ENCODE measurements around the gene TMEM164.

TMEM164 gene

GRCh38 chrX:110161361-110161686, 158.4 kb downstream of the TMEM164 start:
- no peak for TF ChIP-seq CTCF (IDR thresholded peaks at IDR 0.05; ENCODE audit: insufficient read depth, missing control alignments)
- DNase-seq (ENCODE audit: insufficient read length, low spot score) (no peak), FAIRE-seq (no peak)

- DNase-seq (ENCODE audit: insufficient read length, low spot score) (no peak), FAIRE-seq (no peak)
- TF ChIP-seq CTCF (IDR thresholded peaks at IDR 0.05; ENCODE audit: insufficient read depth, missing control alignments): no peak
Measured at GRCh38 chrX:110162131-110162530, 159.2 kb downstream of the TMEM164 start.

GRCh38 chrX:110162867-110163266, 160.0 kb downstream of the TMEM164 start:
- FAIRE-seq: no peak
- no peak for TF ChIP-seq CTCF (IDR thresholded peaks at IDR 0.05; ENCODE audit: insufficient read depth, missing control alignments)

GRCh38 chrX:110163488-110163887, 160.6 kb downstream of the TMEM164 start:
- FAIRE-seq: no peak
- no peak for TF ChIP-seq CTCF (IDR thresholded peaks at IDR 0.05; ENCODE audit: insufficient read depth, missing control alignments)

More at GRCh38 chrX:110162867-110163266, 160.0 kb downstream of the TMEM164 start:
- no peak for DNase-seq (ENCODE audit: insufficient read length, low spot score)

GRCh38 chrX:110167952-110168451, 165.1 kb downstream of the TMEM164 start:
- peak; percentile 16 for TF ChIP-seq CTCF (IDR thresholded peaks at IDR 0.05; ENCODE audit: insufficient read depth, missing control alignments)
- DNase-seq (ENCODE audit: insufficient read length, low spot score) (no peak), FAIRE-seq (no peak)

More at GRCh38 chrX:110163488-110163887, 160.6 kb downstream of the TMEM164 start:
- no peak for DNase-seq (ENCODE audit: insufficient read length, low spot score)

- no peak for TF ChIP-seq CTCF (IDR thresholded peaks at IDR 0.05; ENCODE audit: insufficient read depth, missing control alignments)
- no peak for FAIRE-seq
- DNase-seq (ENCODE audit: insufficient read length, low spot score): no peak
Measured at GRCh38 chrX:110168585-110168984, 165.7 kb downstream of the TMEM164 start.

GRCh38 chrX:110170029-110170428, 167.1 kb downstream of the TMEM164 start:
- no peak for DNase-seq (ENCODE audit: insufficient read length, low spot score)
- no peak for FAIRE-seq
- no peak for TF ChIP-seq CTCF (IDR thresholded peaks at IDR 0.05; ENCODE audit: insufficient read depth, missing control alignments)
